ENCODE results near the gene PLEKHN1. TPM values are rescaled to one million over a fixed set of nuclear protein-coding genes. Genes with fewer than 3 reads are reported as not detected.

Gene PLEKHN1
- total RNA-seq, 1 experiment from 2014 or later, result not detected

DNA sequence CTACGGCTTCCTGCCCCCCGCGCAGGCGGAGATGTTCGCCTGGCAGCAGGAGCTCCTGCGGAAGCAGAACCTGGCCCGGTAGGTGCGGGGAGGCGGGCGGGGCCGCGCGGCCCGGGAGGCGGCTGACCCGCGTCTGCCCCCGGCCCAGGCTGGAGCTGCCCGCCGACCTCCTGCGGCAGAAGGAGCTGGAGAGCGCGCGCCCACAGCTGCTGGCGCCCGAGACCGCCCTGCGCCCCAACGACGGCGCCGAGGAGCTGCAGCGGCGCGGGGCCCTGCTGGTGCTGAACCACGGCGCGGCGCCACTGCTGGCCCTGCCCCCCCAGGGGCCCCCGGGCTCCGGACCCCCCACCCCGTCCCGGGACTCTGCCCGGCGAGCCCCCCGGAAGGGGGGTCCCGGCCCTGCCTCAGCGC is 23.9 kb upstream of the PLEKHN1 start:
- CTCF ChIA-PET, result interaction anchor here (0.6 kb wide), 1 partner anchor 57 kb away, joined by 5 read pairs; the partner anchor contains the start of gene HES4
- intact Hi-C loops (cut with micrococcal nuclease; ENCODE audit: unreplicated experiment), result no loop called here

DNA sequence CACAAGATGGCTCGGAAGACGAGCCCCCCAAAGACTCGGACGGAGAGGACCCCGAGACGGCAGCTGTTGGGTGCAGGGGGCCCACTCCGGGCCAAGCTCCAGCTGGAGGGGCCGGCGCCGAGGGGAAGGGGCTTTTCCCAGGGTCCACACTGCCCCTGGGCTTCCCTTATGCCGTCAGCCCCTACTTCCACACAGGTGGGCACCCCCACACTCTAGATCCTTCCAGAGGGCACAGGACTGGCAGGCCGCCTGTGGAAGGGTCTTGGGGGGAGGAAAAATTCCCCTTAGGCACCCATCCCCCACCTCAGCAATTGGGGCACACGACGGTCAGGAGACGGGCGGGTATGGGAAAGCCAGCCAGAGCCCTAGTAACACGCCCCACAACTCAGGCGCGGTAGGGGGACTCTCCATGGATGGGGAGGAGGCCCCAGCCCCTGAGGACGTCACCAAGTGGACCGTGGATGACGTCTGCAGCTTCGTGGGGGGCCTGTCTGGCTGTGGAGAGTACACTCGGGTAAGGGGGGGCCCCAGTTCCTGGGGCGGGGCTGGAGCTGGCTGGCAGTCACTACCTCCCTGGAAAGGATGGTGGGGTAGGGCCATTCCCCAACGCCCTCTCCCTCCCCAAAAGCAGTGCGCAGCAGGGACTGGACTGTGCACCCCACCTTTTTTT is 23.3 kb upstream of the PLEKHN1 start:
- ChIA-PET POLR2A (ENCODE audit: low non-redundant PET) (interaction anchor here (0.6 to 0.7 kb wide), 2 partner anchors 9 to 57 kb away, joined by 6 to 8 read pairs; partner anchors contain the start of gene HES4), CTCF (no interaction called here)
- no peaks in the 10 kb centered on the region for H3K27me3 ChIP-seq (replicated peaks; ENCODE audit: insufficient read depth, low read depth, low read length, poor library complexity)
- DNase-seq (ENCODE audit: low spot score), result peak; percentile 80
- H3K4me3 ChIP-seq (ENCODE audit: low read depth, low read length, poor library complexity, severe bottlenecking), result peak overlapping the region; percentile 45
- TF ChIP-seq EZH2 (IDR thresholded peaks at IDR 0.05; ENCODE audit: borderline replicate concordance, low read depth, low read length, poor library complexity, severe bottlenecking) (no peak), CTCF (conservative IDR thresholded peaks at IDR 0.05; ENCODE audit: low read depth, low read length) (no peak)
- peak overlapping the region; percentile 59 for H3K27ac ChIP-seq (ENCODE audit: low read depth, low read length, poor library complexity, severe bottlenecking)
- no peaks in the 10 kb centered on the region for H3K9me3 ChIP-seq (ENCODE audit: low read depth, low read length, poor library complexity, severe bottlenecking)
- peaks cover 28% of the 10 kb centered on the region for H3K36me3 ChIP-seq (ENCODE audit: insufficient read depth, low read length, poor library complexity, severe bottlenecking)
- intact Hi-C loops (cut with micrococcal nuclease; ENCODE audit: unreplicated experiment), result no loop called here
- peaks cover 72% of the 10 kb centered on the region for H3K4me1 ChIP-seq (ENCODE audit: insufficient read depth, low read length, poor library complexity, severe bottlenecking)
- no TSS peak for BruUV-seq (replicated peaks)

More for the DNA sequence above, 23.9 kb upstream of the PLEKHN1 start:
- Histone ChIP-seq H3K36me3 (ENCODE audit: insufficient read depth, low read length, poor library complexity, severe bottlenecking) (peaks cover 24% of the 10 kb centered on the region), H3K27me3 (replicated peaks; ENCODE audit: insufficient read depth, low read depth, low read length, poor library complexity) (no peaks in the 10 kb centered on the region), H3K4me1 (ENCODE audit: insufficient read depth, low read length, poor library complexity, severe bottlenecking) (peaks cover 73% of the 10 kb centered on the region), H3K9me3 (ENCODE audit: low read depth, low read length, poor library complexity, severe bottlenecking) (no peaks in the 10 kb centered on the region), H3K4me3 (ENCODE audit: low read depth, low read length, poor library complexity, severe bottlenecking) (peak overlapping the region; percentile 45), H3K27ac (ENCODE audit: low read depth, low read length, poor library complexity, severe bottlenecking) (peak overlapping the region; percentile 59)
- DNase-seq (ENCODE audit: low spot score), result peak; percentile 64
- no peak for TF ChIP-seq EZH2 (IDR thresholded peaks at IDR 0.05; ENCODE audit: borderline replicate concordance, low read depth, low read length, poor library complexity, severe bottlenecking)
- no peak for TF ChIP-seq CTCF (conservative IDR thresholded peaks at IDR 0.05; ENCODE audit: low read depth, low read length)
- no TSS peak for BruUV-seq (replicated peaks)
- POLR2A ChIA-PET (ENCODE audit: low non-redundant PET), result interaction anchor here (0.7 kb wide), 1 partner anchor 57 kb away, joined by 6 read pairs; the partner anchor contains the start of gene HES4

GRCh38 chr1:943545-944340 is 22.5 kb upstream of the PLEKHN1 start:
- H3K4me3 ChIP-seq (ENCODE audit: low read depth, low read length, poor library complexity, severe bottlenecking), result no peak overlapping the region
- ChIA-PET POLR2A (ENCODE audit: low non-redundant PET) (interaction anchor here (0.6 kb wide), 2 partner anchors 8 to 108 kb away, joined by 3 to 8 read pairs; no protein-coding TSS in a partner anchor), CTCF (no interaction called here)
- H3K9me3 ChIP-seq (ENCODE audit: low read depth, low read length, poor library complexity, severe bottlenecking), result no peaks in the 10 kb centered on the region
- no peaks in the 10 kb centered on the region for H3K27me3 ChIP-seq (replicated peaks; ENCODE audit: insufficient read depth, low read depth, low read length, poor library complexity)
- DNase-seq (ENCODE audit: low spot score), result no peak
- H3K36me3 ChIP-seq (ENCODE audit: insufficient read depth, low read length, poor library complexity, severe bottlenecking), result peaks cover 35% of the 10 kb centered on the region
- TF ChIP-seq EZH2 (IDR thresholded peaks at IDR 0.05; ENCODE audit: borderline replicate concordance, low read depth, low read length, poor library complexity, severe bottlenecking), result no peak
- no peak for TF ChIP-seq CTCF (conservative IDR thresholded peaks at IDR 0.05; ENCODE audit: low read depth, low read length)
- H3K4me1 ChIP-seq (ENCODE audit: insufficient read depth, low read length, poor library complexity, severe bottlenecking), result peaks cover 66% of the 10 kb centered on the region
- H3K27ac ChIP-seq (ENCODE audit: low read depth, low read length, poor library complexity, severe bottlenecking), result peak overlapping the region; percentile 6
- BruUV-seq (replicated peaks), result no TSS peak
- intact Hi-C loops (cut with micrococcal nuclease; ENCODE audit: unreplicated experiment), result no loop called here

Data from A673 (cell line).